B cell (primary cell): Measurements from ENCODE around the gene DRAXIN. TPM values are rescaled to one million over a fixed set of nuclear protein-coding genes. Genes with fewer than 3 reads are reported as not detected.

Experiments
- ATAC-seq: fragments of 200-7000 bp; cut with Tn5 transposase; one replicate; pipeline ENCODE4 v1.10.0; 2021; ENCODE audit warnings: low read depth, mild to moderate bottlenecking, moderate number of reproducible peaks, moderate library complexity
- CTCF ChIA-PET: fragments of 350-600 bp; sonication (Branson Sonifier 250); formaldehyde crosslinking; loops from one replicate; lab custom pipeline; 2021; ENCODE audit warnings: antibody characterized with exemption, inconsistent platforms; lab: Charles Lee
- POLR2A ChIA-PET: fragments of 350-600 bp; sonication (Branson Sonifier 250); formaldehyde crosslinking; loops from one replicate; lab custom pipeline; 2021; ENCODE audit warnings: antibody characterized with exemption; lab: Charles Lee
- DNase-seq: peaks from one replicate; pipeline ENCODE4 v3.0.0; 2013
- H2AFZ ChIP-seq: 2 replicates; pipeline ENCODE4 v1.6.1; 2012; ENCODE audit warnings: mild to moderate bottlenecking, low read depth, low read length; ENCODE audit not compliant: insufficient read depth, poor library complexity, severe bottlenecking
- H3K27ac ChIP-seq, 2 donors: 1 replicate in 1 of 2; 2 replicates in 1 of 2; pipeline ENCODE4 v1.5.1; 2012 to 2013; ENCODE audit warnings: low read length in 2 of 2, mild to moderate bottlenecking in 2 of 2, moderate library complexity in 1 of 2
- H3K27me3 ChIP-seq, 4 experiments: fragments of 200-600 bp in 1 of 4; sonication (generic) in 1 of 4; replicated peaks in 1 of 4; 1 replicate in 2 of 4; 2 replicates in 2 of 4; pipeline versions ENCODE4 v1.6.1 to v1.7.0; 2013 to 2016; ENCODE audit warnings: low read length in 3 of 4, mild to moderate bottlenecking in 2 of 4, mixed read lengths in 1 of 4, moderate library complexity in 1 of 4; ENCODE audit not compliant: insufficient read depth in 4 of 4, control insufficient read depth in 3 of 4; ENCODE audit errors: control extremely low read depth in 1 of 4
- H3K36me3 ChIP-seq, 2 experiments: replicated peaks in 1 of 2; 1 replicate in 1 of 2; 2 replicates in 1 of 2; pipeline versions ENCODE4 v1.6.1 to v1.7.1; 2013; ENCODE audit warnings: low read length in 1 of 2; ENCODE audit not compliant: insufficient read depth in 2 of 2, control insufficient read depth in 1 of 2; ENCODE audit errors: control extremely low read depth in 1 of 2, extremely low read depth in 1 of 2
- H3K4me1 ChIP-seq, 2 donors: fragments of 200-600 bp in 1 of 2; sonication (generic) in 1 of 2; 1 replicate in 1 of 2; 2 replicates in 1 of 2; pipeline versions ENCODE4 v1.5.1 to v1.6.1; 2013 to 2017; ENCODE audit warnings: low read length in 2 of 2; ENCODE audit not compliant: control insufficient read depth in 2 of 2, insufficient read depth in 2 of 2
- H3K4me2 ChIP-seq: replicated peaks from 2 replicates; pipeline ENCODE3; 2012; ENCODE audit warnings: mild to moderate bottlenecking, low read depth, low read length; ENCODE audit not compliant: poor library complexity, severe bottlenecking
- H3K4me3 ChIP-seq, 5 experiments: fragments of 200-600 bp in 1 of 5; sonication (generic) in 1 of 5; 1 replicate in 3 of 5; 2 replicates in 2 of 5; pipeline versions ENCODE4 v1.5.1 to v1.7.0; 2011 to 2016; ENCODE audit warnings: low read length in 4 of 5, mild to moderate bottlenecking in 4 of 5, low read depth in 2 of 5, control low read depth in 1 of 5, moderate library complexity in 1 of 5; ENCODE audit not compliant: insufficient read depth in 1 of 5; ENCODE audit errors: control extremely low read depth in 1 of 5, extremely low read depth in 1 of 5
- H3K79me2 ChIP-seq: fragments of 200-600 bp; sonication (generic); one replicate; pipeline ENCODE4 v1.6.0; 2016; ENCODE audit warnings: low read length; ENCODE audit not compliant: control insufficient read depth, insufficient read depth
- H3K9ac ChIP-seq: fragments of 200-600 bp; sonication (generic); 2 replicates; pipeline ENCODE4 v1.6.1; 2017; ENCODE audit warnings: mild to moderate bottlenecking, low read length, moderate library complexity
- H3K9me3 ChIP-seq, 3 donors: one replicate each; pipeline versions ENCODE4 v1.6.1 to v1.7.1; 2013; ENCODE audit warnings: low read length in 2 of 3; ENCODE audit not compliant: control insufficient read depth in 2 of 3, insufficient read depth in 1 of 3; ENCODE audit errors: control extremely low read depth in 1 of 3
- H4K20me1 ChIP-seq: 2 replicates; pipeline ENCODE4 v1.6.0; 2012; ENCODE audit warnings: mild to moderate bottlenecking, low read length; ENCODE audit not compliant: insufficient read depth, control insufficient read depth, poor library complexity, severe bottlenecking
- H3K27ac Mint-ChIP-seq: one replicate; pipeline ENCODE4 v1.8.0; 2021; ENCODE audit warnings: mixed read lengths
- H3K27me3 Mint-ChIP-seq: one replicate; pipeline ENCODE4 v1.8.0; 2021; ENCODE audit warnings: mixed read lengths
- H3K4me1 Mint-ChIP-seq: one replicate; pipeline ENCODE4 v1.8.0; 2021; ENCODE audit warnings: mixed read lengths
- H3K4me3 Mint-ChIP-seq: one replicate; pipeline ENCODE4 v1.8.0; 2021; ENCODE audit warnings: mixed read lengths
- H3K9me3 Mint-ChIP-seq: one replicate; pipeline ENCODE4 v1.8.0; 2022; ENCODE audit warnings: mixed read lengths; ENCODE audit not compliant: insufficient read depth
- CTCF ChIP-seq: fragments of 200-600 bp; IDR thresholded peaks from one replicate; pipeline ENCODE4 v1.8.0; 2022; ENCODE audit warnings: antibody characterized with exemption, mild to moderate bottlenecking
- EZH2 ChIP-seq: IDR thresholded peaks from 2 replicates; pipeline ENCODE4 v1.6.1; 2012; ENCODE audit warnings: borderline replicate concordance, low read depth, mild to moderate bottlenecking, moderate library complexity, low read length; ENCODE audit not compliant: insufficient read depth, poor library complexity, severe bottlenecking
- WGBS: methylation state at CpG from one replicate; pipeline ENCODE4 v1.1.5; 2013; ENCODE audit warnings: missing lambda C conversion rate; ENCODE audit not compliant: insufficient coverage; 5-methylcytosine and 5-hydroxymethylcytosine counted together
- intact Hi-C: fragments of 100-400 bp; cut with micrococcal nuclease; formaldehyde crosslinking; loops from one replicate; pipeline ENCODE4 v1.10.0; 2022
- polyA plus RNA-seq: library from polyadenylated mRNA; depleted of rRNA; stranded (reverse); fragments of >200 nt; gene quantifications from 2 replicates; pipeline ENCODE4 v1.2.3, GENCODE V29; 2012
- total RNA-seq, 2 donors: library from RNA; stranded (reverse); fragments of 120-200 nt in 1 of 2; gene quantifications; 1 replicate in 1 of 2; 2 replicates in 1 of 2; pipeline versions ENCODE4 v1.2.3 to v1.2.4, GENCODE V29; 2013 to 2022

DRAXIN gene
- total and polyA plus RNA-seq, 2 donors (not counting 1 experiment from before 2014, with no cell fraction given) = 0.21 to 0.30 TPM

DNA sequence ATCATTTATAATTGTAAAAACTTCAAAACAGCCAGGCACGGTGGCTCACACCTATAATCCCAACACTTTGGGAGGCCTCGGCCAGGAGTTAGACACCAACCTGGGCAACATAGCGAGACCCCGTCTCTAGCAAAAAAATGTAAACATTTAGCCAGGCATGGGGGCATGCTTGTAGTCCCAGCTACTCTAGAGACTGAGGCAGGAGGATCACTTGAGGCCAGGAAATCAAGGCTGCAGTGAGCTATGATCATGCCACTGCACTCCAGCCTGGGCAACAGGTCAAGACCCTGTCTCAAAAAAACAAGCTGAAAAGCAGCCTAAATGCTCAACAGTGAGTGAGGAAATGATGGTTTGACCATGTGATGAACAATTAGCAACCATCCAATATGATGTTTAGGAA lies 77.8 kb downstream of the DRAXIN start:
- POLR2A ChIA-PET = no interaction called here
- CTCF ChIA-PET = interaction anchor here (1.2 kb wide), 1 partner anchor 46 kb away, joined by 3 read pairs; no protein-coding TSS in a partner anchor
- Mint-ChIP-seq H3K4me1 (peaks cover 3% of the 10 kb centered on the region), H3K27me3 (peaks cover under 1% of the 10 kb centered on the region), H3K9me3 (no peaks in the 10 kb centered on the region), H3K4me3 (no peak overlapping the region), H3K27ac (no peak overlapping the region)
- ATAC-seq (no peak), DNase-seq (no peak)
- Histone ChIP-seq H3K4me2 (no peak overlapping the region), H3K27ac (no peak overlapping the region), H3K9ac (no peak overlapping the region), H3K27me3 (no peaks in the 10 kb centered on the region), H4K20me1 (no peaks in the 10 kb centered on the region), H3K36me3 (no peaks in the 10 kb centered on the region), H3K79me2 (no peaks in the 10 kb centered on the region), H3K4me1 (no peaks in the 10 kb centered on the region), H3K4me3 (no peak overlapping the region), H2AFZ (no peak overlapping the region), H3K9me3 (no peaks in the 10 kb centered on the region)
- intact Hi-C loops = no loop called here
- WGBS = 85% methylated on average over 4 of the region's 4 CpGs
- TF ChIP-seq CTCF = no peak
- no peak for TF ChIP-seq EZH2

DNA sequence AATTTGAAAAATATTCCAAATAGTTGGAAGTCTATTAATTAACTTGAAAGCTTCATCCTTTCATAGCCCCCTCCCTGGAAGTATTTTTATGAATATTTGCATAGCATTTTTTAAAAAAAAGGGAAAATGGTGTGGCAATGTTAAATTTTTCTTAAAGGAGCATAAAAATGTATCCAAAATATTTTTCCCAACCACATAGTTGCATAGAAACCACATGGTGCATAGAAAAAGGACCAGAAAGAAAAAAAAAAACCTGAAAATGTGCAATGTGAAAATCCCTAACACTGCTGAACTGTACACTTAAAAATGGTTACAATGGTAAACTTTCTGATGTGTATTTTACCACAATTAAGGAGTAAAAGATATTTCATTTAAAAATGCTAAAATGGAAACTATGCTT lies 78.5 kb downstream of the DRAXIN start:
- no peaks in the 10 kb centered on the region for H3K27me3 ChIP-seq
- peaks cover 6% of the 10 kb centered on the region for H3K27me3 Mint-ChIP-seq
- H3K9me3 ChIP-seq = no peaks in the 10 kb centered on the region
- no peaks in the 10 kb centered on the region for H3K9me3 Mint-ChIP-seq
- H4K20me1 ChIP-seq = no peaks in the 10 kb centered on the region
- H3K27ac ChIP-seq = no peak overlapping the region
- no peak overlapping the region for H3K4me3 ChIP-seq
- ATAC-seq (no peak), DNase-seq (no peak)
- intact Hi-C loops = no loop called here
- H3K27ac Mint-ChIP-seq = no peak overlapping the region
- POLR2A ChIA-PET = no interaction called here
- no peak overlapping the region for H2AFZ ChIP-seq
- no peak overlapping the region for H3K4me2 ChIP-seq
- no peaks in the 10 kb centered on the region for H3K36me3 ChIP-seq
- H3K4me3 Mint-ChIP-seq = no peak overlapping the region
- H3K79me2 ChIP-seq = no peaks in the 10 kb centered on the region
- peaks cover 3% of the 10 kb centered on the region for H3K4me1 Mint-ChIP-seq
- no peaks in the 10 kb centered on the region for H3K4me1 ChIP-seq
- no peak overlapping the region for H3K9ac ChIP-seq
- TF ChIP-seq EZH2 = no peak
- TF ChIP-seq CTCF = no peak
- CTCF ChIA-PET = interaction anchor here (1.2 kb wide), 1 partner anchor 45 kb away, joined by 3 read pairs; no protein-coding TSS in a partner anchor
